MM.1S (cell line): Measurements from ENCODE around the gene PSMD3.

ENCODE experiments used
- DNase-seq: peaks from one replicate; pipeline ENCODE4 v3.0.0-alpha.2; 2015
- H2AFZ ChIP-seq: fragments of 300-600 bp; sonication (generic); 2 replicates; pipeline ENCODE4 v1.6.0; 2016; ENCODE audit warnings: antibody characterized with exemption, low read length
- H3F3A ChIP-seq: fragments of 300-600 bp; sonication (generic); 2 replicates; pipeline ENCODE4 v1.6.1; 2016; ENCODE audit warnings: mild to moderate bottlenecking, antibody characterized with exemption, low read length, moderate library complexity, mixed read lengths; ENCODE audit not compliant: insufficient read depth
- H3K27ac ChIP-seq: fragments of 300-600 bp; sonication (generic); 2 replicates; pipeline ENCODE4 v1.5.1; 2016; ENCODE audit warnings: mild to moderate bottlenecking, low read length
- H3K27me3 ChIP-seq: fragments of 300-600 bp; sonication (generic); replicated peaks from 2 replicates; pipeline ENCODE4 v1.6.0; 2016; ENCODE audit warnings: low read length; ENCODE audit not compliant: insufficient read depth
- H3K36me3 ChIP-seq: fragments of 300-600 bp; sonication (generic); replicated peaks from 2 replicates; pipeline ENCODE4 v1.6.1; 2016; ENCODE audit warnings: mild to moderate bottlenecking, low read length, mixed read lengths; ENCODE audit not compliant: insufficient read depth
- H3K4me1 ChIP-seq: fragments of 300-600 bp; sonication (generic); 2 replicates; pipeline ENCODE4 v1.6.1; 2016; ENCODE audit warnings: low read length, mixed read lengths
- H3K4me2 ChIP-seq: fragments of 300-600 bp; sonication (generic); 2 replicates; pipeline ENCODE4 v1.6.0; 2016; ENCODE audit warnings: low read depth, low read length
- H3K4me3 ChIP-seq: fragments of 300-600 bp; sonication (generic); 2 replicates; pipeline ENCODE4 v1.5.1; 2016; ENCODE audit warnings: low read length, mixed read lengths
- H3K79me2 ChIP-seq: fragments of 300-600 bp; sonication (generic); 2 replicates; pipeline ENCODE4 v1.6.1; 2016; ENCODE audit warnings: mixed run types, low read length, mixed read lengths
- H3K9ac ChIP-seq: fragments of 300-600 bp; sonication (generic); 2 replicates; pipeline ENCODE4 v1.6.1; 2016; ENCODE audit warnings: low read length, mixed read lengths
- H3K9me2 ChIP-seq: fragments of 300-600 bp; sonication (generic); replicated peaks from 2 replicates; pipeline ENCODE4 v1.6.1; 2016; ENCODE audit warnings: mild to moderate bottlenecking, low read length, mixed read lengths; ENCODE audit not compliant: insufficient read depth
- H3K9me3 ChIP-seq: fragments of 300-600 bp; sonication (generic); replicated peaks from 2 replicates; pipeline ENCODE4 v1.6.1; 2016; ENCODE audit warnings: mild to moderate bottlenecking, low read length, mixed read lengths; ENCODE audit not compliant: insufficient read depth
- H4K20me1 ChIP-seq: fragments of 300-600 bp; sonication (generic); 2 replicates; pipeline ENCODE4 v1.6.1; 2016; ENCODE audit warnings: mild to moderate bottlenecking, low read length, moderate library complexity, mixed read lengths; ENCODE audit not compliant: insufficient read depth
- CTCF ChIP-seq: fragments of 300-600 bp; sonication (generic); IDR thresholded peaks from 2 replicates; pipeline ENCODE4 v1.5.1; 2016; ENCODE audit warnings: antibody characterized with exemption, low read length, mixed read lengths
- EZH2 ChIP-seq: fragments of 300-600 bp; sonication (generic); optimal IDR thresholded peaks from 2 replicates; pipeline ENCODE3; 2017; ENCODE audit warnings: low read depth, mild to moderate bottlenecking, antibody characterized with exemption, low read length, mixed read lengths
- EZH2phosphoT487 ChIP-seq: fragments of 300-600 bp; sonication (generic); IDR thresholded peaks from 2 replicates; pipeline ENCODE4 v1.6.1; 2018; ENCODE audit warnings: antibody characterized with exemption, low read length

The PSMD3 gene

GRCh38 chr17:40025559-40025958 lies 45.0 kb downstream of the PSMD3 start:
- H3K36me3 ChIP-seq: no peaks in the 10 kb centered on the region
- H3K9me3 ChIP-seq: no peaks in the 10 kb centered on the region
- no peaks in the 10 kb centered on the region for H3K79me2 ChIP-seq
- H3K27ac ChIP-seq: no peak overlapping the region
- no peak overlapping the region for H2AFZ ChIP-seq
- no peaks in the 10 kb centered on the region for H3K9me2 ChIP-seq
- TF ChIP-seq CTCF (no peak), EZH2 (no peak), EZH2phosphoT487 (no peak)
- DNase-seq: no peak
- no peaks in the 10 kb centered on the region for H3K27me3 ChIP-seq
- H4K20me1 ChIP-seq: no peaks in the 10 kb centered on the region
- H3F3A ChIP-seq: 0 out of 2 replicates have a peak, but pooled peaks cover 2% of the 10 kb centered on the region
- H3K4me2 ChIP-seq: no peak overlapping the region
- H3K4me1 ChIP-seq: no peaks in the 10 kb centered on the region; the same call in 1 of the 2 replicates
- no peak overlapping the region for H3K9ac ChIP-seq
- H3K4me3 ChIP-seq: no peak overlapping the region

DNA sequence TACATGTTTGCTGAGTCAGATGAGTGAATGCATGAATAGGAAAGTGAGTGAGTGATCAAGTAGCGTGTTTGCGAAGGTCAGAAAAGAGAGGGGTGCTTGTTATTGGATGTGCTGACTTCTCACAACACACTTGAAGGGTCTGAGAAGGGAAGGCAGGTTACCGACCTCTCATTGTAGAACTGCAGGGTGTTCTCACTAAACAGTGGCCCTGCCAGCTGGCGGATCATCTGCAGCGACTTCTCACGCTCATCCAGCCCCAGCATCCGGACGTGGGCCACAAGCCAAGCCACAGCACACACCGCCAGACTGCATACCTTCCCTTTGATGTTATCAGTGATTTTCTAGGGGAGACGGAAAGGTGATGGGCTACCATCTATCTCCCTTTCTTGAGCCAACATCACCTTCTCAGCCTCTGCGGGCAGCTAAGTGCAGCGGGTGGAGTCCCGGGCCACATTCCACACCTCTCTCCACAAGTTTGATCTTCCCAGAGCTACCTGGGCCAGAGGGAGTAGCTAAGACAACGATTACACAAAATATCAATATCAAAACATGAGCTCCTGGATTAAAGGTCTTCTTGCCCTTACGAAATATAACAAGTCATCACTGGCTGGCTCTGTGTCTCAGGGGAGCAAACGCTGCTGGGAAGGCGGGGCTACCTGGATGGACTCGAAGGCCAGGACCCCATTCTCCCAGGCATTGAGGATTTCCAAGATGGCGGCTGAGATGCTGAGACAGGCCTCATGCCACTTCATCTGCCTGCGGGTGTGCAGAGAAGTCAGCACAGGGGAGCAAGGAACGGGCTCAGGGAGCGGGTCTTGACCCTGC lies 45.6 kb downstream of the PSMD3 start:
- H2AFZ ChIP-seq: no peak overlapping the region
- H3K27ac ChIP-seq: no peak overlapping the region

GRCh38 chr17:40026816-40027613 lies 46.4 kb downstream of the PSMD3 start:
- no peaks in the 10 kb centered on the region for H3K36me3 ChIP-seq
- peak; percentile 74 for DNase-seq
- no peaks in the 10 kb centered on the region; the same call in 1 of the 2 replicates for H3K4me1 ChIP-seq
- H3K27me3 ChIP-seq: no peaks in the 10 kb centered on the region
- H3K9me2 ChIP-seq: no peaks in the 10 kb centered on the region
- H3K4me3 ChIP-seq: no peak overlapping the region
- no peak overlapping the region for H3K27ac ChIP-seq
- H4K20me1 ChIP-seq: no peaks in the 10 kb centered on the region
- no peak overlapping the region for H2AFZ ChIP-seq
- no peak overlapping the region for H3K9ac ChIP-seq
- TF ChIP-seq EZH2phosphoT487 (no peak), CTCF (peak; percentile 93)
- H3K4me2 ChIP-seq: no peak overlapping the region
- no peaks in the 10 kb centered on the region for H3K79me2 ChIP-seq
- H3K9me3 ChIP-seq: no peaks in the 10 kb centered on the region
- H3F3A ChIP-seq: 0 out of 2 replicates have a peak, but pooled peaks cover 2% of the 10 kb centered on the region

More for the DNA sequence above, 45.6 kb downstream of the PSMD3 start:
- Histone ChIP-seq H3K4me2 (no peak overlapping the region), H3K9ac (no peak overlapping the region), H4K20me1 (no peaks in the 10 kb centered on the region), H3K4me3 (no peak overlapping the region), H3K36me3 (no peaks in the 10 kb centered on the region), H3F3A (0 out of 2 replicates have a peak, but pooled peaks cover 2% of the 10 kb centered on the region), H3K9me2 (no peaks in the 10 kb centered on the region), H3K79me2 (no peaks in the 10 kb centered on the region), H3K27me3 (no peaks in the 10 kb centered on the region), H3K4me1 (no peaks in the 10 kb centered on the region; the same call in 1 of the 2 replicates), H3K9me3 (no peaks in the 10 kb centered on the region)
- no peak for DNase-seq
- no peak for TF ChIP-seq EZH2phosphoT487
- no peak for TF ChIP-seq CTCF
- no peak for TF ChIP-seq EZH2
